Activated naive CD4-positive, alpha-beta T cell (primary cell): ENCODE measurements around the gene DAB2IP.

Source experiments
- DNase-seq, 4 experiments: peaks; one replicate each; lab custom pipeline; 2025; lab: John Stamatoyannopoulos, UW

DAB2IP gene

GRCh38 chr9:121818016-121818661 lies 166.7 kb downstream of the DAB2IP start:
- no peak for DNase-seq

GRCh38 chr9:121818841-121819427 lies 167.5 kb downstream of the DAB2IP start:
- no peak for DNase-seq

GRCh38 chr9:121819428-121820231 lies 168.2 kb downstream of the DAB2IP start:
- DNase-seq: no peak

- no peak for DNase-seq
Observed at GRCh38 chr9:121820286-121821005, 169.0 kb downstream of the DAB2IP start.

- no peak for DNase-seq
Observed at GRCh38 chr9:121821326-121821725, 169.9 kb downstream of the DAB2IP start.

- no peak for DNase-seq
Observed at GRCh38 chr9:121822093-121823085, 171.0 kb downstream of the DAB2IP start.

DNA sequence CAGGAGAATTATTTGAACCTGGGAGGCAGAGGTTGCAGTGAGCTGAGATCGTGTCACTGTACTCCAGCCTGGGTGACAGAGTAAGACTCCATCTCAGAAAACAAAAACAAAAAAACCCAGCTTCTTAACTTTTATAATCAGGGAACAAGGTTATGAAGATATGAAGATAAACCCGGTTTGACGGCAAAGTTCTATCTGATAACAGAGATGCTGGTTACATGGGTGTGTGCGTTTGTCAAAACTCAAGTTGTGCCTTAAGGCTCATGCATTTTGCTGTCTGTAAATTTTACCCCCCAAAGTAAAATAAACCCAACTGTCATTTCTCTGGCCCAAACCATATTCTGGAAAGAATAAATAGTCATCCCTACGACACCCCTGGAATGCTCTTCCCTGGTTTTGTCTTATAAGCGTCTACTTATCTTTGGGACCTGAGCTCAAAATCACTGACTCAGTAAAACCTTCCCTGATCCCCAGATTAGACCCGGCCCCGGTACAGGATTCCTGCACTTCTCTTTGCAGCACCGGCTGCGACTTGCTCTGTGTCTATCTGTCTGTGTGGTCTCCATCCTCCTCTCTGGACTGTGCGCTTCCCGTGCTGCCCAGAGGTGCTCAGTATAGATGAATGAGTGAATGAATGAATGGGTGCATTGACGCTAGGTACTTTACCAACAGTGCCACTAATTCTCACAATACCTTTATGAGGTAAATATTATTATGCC lies 172.2 kb downstream of the DAB2IP start:
- DNase-seq: no peak

GRCh38 chr9:121824651-121825030 lies 173.2 kb downstream of the DAB2IP start:
- no peak for DNase-seq

GRCh38 chr9:121825031-121825691 lies 173.7 kb downstream of the DAB2IP start:
- no peak for DNase-seq

GRCh38 chr9:121826711-121827110 lies 175.3 kb downstream of the DAB2IP start:
- no peak for DNase-seq

DNA sequence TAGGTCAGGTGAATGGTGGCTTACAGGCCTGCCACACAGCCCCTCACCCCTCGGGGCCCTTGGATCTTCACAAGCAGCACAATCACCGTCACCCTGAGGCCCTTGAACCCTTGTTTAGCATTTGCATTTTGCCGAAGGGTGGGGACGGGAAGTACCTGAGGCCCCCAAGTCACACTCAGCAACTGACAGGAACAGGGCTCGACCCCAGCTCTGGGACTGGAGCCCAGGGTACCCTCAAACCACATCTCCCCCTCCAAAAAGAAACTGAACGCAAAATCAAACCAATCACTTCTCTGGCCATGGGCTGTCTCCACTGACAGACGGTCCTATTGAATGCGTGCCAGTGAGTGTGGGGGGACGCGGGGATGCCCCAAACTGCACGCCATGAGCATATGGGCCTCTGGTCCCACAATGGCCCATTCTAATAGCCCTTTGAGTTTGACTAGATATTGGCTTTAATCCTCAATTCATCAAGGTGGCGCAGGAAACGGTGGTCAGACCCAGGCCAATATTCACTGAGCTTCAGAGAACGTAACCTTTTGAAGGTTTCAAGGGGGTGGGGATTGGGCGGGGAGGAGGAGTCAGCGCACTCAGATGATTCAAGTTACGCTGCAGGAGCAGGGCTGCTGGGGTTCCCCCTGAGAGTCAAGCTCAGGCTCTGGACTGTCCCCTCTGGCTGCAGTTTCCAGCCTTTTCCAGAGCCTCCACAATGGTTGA lies 176.0 kb downstream of the DAB2IP start:
- DNase-seq: no peak

GRCh38 chr9:121830441-121831140 lies 179.2 kb downstream of the DAB2IP start:
- no peak for DNase-seq

DNA sequence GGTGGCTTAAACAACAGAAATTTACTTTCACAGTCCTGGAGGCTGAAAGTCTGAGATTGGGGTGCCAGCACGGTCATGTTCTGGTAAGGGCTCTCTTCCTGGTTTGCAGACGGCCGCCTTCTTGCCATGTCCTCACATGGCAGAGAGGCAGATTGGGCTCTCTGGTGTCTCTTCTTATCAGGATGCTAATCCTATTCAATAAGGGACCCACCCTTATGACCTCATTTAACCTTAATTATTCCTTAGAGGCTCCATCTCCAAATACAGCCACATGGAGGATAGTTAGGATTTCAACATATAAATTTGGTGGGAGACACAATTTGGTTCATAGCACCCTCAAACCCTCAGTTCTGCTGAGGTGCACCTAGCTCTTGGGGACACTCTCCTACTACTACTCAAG lies 180.4 kb downstream of the DAB2IP start:
- DNase-seq: no peak

DNA sequence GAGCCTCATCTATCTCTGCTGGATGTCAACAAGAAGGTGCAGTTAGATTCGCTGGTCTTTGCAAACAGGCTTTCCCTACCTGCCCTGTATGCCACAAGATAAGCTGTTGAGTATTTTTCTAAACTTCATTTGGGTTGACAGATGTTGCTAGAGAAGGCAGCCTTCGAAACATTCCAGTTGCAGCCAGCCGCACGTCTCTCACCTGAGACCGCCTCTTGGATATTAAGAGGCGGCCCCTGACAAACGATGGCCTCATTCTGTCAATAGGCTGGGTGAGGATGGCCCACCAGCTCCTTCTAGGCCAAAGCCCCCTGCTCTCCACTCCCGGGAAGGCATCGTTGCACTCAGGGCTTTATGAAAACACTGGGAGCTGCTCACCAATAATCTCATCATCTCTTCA lies 181.6 kb downstream of the DAB2IP start:
- no peak for DNase-seq
